OCI-M2 (cell line): Measurements from ENCODE around the gene XCR1.
"Not testable (repeated sequence)": the region's sequence is repeated elsewhere in the genome, so short reads cannot be mapped to it uniquely, and the experiment has no call there.

ENCODE experiments used
- DNase-seq: peaks from one replicate; lab custom pipeline; 2025; ENCODE audit not compliant: unreplicated experiment; lab: John Stamatoyannopoulos, UW

XCR1 gene, protein sequence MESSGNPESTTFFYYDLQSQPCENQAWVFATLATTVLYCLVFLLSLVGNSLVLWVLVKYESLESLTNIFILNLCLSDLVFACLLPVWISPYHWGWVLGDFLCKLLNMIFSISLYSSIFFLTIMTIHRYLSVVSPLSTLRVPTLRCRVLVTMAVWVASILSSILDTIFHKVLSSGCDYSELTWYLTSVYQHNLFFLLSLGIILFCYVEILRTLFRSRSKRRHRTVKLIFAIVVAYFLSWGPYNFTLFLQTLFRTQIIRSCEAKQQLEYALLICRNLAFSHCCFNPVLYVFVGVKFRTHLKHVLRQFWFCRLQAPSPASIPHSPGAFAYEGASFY

DNA sequence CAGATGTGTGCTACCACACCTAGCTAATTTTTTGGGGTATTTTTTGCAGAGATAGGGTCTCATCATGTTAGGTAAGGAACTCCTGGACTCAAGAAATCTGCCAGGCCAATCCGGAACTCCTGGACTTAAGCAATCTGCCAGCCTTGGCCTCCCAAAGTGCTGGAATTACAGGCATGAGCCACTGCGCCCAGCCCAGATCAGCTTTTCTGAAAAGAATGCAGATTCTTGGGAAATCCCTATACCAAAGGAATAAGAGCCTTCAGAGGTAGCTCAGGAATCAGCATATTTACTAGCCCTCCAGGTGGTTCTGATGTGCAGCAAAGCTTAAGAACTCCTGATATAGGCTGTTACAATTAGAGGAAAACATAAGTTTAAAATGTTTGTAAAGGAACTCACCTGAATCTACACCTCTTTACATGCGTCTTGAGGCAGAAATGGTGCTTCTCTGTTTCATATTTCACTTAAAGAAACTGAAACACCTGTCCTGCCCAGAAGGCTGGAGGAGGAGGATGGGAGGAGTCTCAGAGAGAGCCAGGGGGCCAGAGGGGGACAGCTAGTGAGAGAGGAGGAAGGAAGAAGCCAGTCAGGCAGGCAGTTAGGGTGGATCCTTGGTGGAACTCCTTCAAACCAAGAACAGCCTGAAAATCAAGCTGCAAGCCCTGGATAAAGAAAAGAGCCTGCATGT, at the start of gene XCR1:
Gene XCR1 (minus strand): TSS at position 463 of the 685 bp plus-strand sequence. CDS start 5,536 bp downstream, outside the sequence.
- no peak for DNase-seq

DNA sequence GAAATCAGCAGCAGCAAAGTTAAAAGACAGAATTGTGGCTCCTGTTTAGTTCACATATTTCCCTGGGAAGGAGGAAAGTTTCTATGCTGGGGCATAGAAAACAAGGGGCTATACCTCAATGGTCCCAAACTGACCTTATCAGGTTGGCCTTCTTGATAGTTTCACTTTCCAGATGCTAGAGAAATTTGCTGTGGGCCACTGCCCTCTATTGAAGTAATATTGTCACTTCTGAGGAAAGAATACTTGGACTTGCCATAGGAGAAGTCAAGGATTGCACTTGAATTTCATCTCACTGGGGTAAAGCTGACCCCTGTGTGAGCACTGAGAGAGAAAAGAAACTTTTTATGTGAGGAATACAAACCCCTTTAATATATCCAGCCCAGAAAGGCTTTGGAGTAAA, 49.3 kb upstream of the XCR1 start:
- no peak for DNase-seq

DNA sequence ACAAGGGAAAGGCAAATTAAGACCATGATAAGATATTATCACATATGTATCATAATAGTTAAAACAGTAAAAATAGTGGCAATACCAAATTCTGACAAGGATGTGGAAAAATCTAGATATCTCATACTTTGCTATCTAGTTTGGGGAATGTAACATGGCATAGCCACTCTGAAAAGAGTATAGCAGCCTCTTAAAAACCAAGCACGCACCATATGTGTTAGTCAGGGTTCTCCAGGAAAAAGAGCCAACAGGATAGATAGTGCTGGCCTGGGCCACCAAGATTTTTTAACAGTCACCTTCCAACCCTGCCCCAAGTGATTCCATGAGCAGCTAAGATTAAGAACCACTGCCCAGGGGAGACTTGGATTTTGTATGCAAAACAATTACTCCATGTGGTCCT, 48.5 kb upstream of the XCR1 start:
- no peak for DNase-seq

DNA sequence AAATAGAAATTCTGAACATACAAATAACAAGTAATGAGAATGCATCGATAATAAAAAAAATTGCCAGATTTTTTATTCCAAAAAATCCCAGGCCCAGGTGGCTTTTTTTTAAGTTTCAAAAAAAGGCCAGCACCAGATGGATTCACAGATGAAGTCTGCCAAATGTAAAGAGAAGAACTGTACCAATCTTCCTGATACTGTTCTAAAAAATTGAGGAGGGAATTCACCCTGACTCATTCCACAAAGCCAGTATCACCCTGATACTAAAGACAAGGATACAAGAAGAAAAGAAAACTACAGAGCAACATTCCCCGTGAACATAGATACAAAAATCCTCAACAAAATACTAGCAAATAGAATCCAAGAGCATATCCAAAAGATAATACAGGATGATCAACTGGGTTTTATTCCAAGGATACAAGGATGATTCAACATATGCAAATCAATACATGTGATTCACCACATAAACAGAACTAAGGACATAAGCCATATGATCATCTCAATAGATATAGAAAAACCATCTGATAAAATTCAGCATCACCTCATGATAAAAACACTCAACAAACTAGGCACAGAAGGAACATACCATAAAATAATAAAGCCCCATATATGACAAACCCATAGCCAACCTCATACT, 44.1 kb upstream of the XCR1 start:
- no peak for DNase-seq

DNA sequence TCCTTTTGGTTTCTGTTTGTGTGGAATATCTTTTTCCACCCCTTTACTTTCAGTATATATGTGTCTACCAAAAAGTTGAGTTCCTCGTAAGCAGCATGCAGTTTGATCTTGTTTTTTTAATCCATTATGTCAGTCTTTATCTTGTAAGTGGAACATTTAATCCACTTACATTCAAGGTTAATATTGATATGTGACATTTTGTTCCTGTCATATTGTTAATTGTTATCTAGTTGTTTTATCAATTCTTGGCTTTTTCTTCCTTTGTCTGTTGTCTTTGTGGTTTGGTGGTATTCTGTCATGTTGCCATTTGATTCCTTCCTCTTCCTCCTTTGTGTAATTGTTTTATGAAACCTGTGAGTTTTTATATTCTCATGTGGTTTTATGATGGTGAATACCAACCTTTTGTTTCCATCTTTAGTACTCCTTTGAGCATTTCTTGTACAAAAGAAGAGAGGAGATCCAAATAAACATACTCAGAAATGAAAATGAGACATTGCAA, 43.4 kb upstream of the XCR1 start:
- DNase-seq = no peak

DNA sequence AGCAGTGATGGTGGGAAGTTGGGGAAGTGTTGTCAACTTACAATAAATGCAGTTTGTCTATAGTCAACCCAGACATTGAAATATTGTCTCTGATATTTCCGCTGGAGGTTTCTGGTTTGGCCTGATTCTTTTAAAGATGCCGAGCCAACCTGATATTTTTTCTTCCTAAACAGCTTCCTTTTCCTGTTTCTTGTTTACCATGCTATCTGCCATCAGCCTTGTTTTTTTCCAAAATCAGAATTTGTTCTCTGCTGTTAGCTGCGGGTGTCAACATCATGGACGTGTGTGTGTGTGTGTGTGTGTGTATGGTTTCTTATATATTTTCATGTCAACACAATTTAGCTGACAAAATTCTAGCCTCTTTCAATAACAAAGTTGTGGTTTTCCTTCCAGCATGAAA, 41.2 kb upstream of the XCR1 start:
- DNase-seq = no peak

DNA sequence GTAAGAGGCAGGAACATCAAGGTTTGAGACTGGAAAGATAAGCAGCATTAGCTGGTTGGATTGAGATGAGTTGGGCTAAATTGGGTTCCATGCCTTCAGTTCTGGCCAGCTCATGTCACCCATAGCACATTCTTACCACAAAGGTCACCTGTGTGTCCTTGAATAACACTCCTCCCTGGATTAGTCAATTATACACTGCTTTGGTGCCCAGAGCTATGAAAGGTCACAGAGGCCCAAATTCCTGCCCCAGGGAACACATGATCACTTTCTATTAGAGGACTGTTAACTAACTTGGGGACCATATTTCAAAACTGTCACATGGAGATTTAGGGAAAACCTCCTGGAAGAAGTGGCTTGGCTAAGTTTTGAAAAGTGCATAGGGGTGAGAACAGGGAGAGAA, 40.1 kb upstream of the XCR1 start:
- DNase-seq = no peak

DNA sequence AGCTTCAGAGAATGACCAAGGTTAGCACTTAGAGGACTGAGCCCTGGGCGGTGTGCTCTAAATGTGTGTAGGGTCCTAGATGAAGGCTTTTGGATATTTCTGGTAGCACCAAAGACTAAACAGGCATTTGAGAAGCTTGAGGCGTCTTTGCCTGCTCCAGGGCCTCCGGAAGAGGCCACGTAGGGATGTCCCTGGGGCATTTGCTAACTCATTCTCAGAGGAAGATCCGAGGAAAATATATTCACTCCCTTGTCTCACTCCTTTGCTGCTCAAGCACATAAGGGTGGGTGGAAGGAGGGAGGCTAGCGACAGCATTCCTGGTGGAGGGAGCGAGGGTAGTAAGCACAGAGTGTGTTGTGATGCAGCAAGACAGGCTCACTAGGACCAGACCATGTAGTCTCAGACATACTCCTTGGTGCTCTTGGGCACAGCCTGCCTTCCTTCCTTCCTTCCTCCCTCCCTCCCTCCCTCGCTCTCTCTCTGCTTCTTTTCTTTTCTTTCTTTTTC, 38.5 kb upstream of the XCR1 start:
- no peak for DNase-seq

DNA sequence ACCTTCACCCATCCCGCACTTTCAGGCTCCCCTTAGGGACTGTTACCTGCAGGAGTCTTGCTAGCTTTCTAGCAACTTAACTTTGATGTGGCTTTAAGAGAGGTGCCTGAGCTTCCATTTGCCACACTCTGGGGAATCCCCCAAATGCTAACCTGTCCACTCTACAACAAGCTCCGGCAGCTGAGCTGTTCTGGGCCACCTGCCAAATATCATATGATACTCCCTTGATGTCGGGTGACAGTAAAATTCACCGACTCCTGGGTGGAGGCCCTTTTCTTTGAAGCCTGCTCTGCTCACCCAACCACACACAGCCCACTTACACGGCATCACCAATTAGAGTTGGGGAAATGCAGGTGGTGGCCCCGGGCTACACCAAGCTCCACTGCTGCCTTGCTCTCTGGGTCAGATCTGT, 38.0 kb upstream of the XCR1 start:
- DNase-seq = no peak

DNA sequence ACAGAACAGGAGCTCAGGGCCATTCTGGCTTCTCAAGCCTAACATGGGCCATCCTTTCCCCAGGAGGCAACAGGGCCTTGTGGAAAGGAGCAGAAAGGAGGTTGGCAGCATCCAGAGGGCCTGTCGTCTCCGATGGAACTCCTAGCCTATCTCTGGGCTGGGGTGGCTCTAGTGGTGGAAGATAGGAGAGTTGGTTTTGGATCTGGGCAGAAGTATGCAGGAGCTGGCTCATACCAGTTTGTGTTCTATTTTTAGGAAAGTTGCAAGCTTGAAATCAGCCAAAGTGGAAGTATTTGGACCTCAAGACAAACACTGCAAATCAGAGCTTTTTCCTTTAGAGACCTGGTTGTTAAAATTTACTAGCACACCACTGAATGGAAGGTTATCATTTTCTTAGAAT, 35.4 kb upstream of the XCR1 start:
- no peak for DNase-seq

DNA sequence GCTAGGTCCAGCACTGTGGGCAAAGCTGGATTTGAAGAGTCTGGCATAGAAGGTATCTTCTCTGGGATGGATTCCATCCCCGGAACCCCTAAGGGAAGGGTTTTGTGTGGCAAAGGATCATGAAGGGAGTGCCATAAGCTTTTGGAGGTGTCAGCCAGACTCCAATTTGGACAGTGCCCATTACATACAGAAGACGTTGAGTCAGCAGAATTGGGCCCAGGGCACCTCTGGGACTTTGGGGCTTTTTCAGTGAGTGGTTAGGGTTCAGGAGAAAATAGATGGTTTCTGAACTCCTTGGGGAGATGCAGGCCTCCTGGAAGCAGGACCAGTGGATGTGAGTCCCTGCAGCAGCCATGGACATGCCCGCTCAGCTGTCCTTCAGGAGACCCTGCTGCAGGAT, 34.6 kb upstream of the XCR1 start:
- no peak for DNase-seq

DNA sequence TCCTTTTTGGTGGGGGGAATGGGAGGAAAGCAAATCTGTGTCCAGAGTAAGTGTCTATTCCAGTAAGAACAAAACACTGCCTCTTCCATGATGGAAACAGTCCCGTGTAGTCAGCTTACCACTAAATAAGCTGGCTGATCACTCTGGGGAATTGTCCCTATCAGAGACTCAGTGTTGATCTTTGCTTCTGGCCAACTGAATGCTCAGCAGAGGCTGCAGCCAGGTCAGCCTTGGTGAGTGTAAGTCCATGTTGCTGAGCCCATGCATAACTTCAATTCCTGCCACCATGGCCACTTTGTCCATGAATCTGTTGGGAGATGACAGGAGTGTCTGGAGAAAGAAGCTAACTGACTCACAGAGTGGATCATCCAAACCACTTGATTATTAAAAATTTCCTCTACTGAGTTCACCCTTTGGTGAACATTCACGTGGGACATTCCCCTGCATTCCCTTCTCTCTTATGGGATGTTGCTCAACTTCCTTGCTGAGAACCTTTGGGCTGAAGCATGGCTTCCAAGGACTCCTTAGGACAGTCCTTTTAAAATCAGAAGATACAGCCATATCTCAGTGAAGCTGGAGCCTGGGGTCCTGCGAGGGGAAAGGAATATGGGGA, 33.9 kb upstream of the XCR1 start:
- no peak for DNase-seq

DNA sequence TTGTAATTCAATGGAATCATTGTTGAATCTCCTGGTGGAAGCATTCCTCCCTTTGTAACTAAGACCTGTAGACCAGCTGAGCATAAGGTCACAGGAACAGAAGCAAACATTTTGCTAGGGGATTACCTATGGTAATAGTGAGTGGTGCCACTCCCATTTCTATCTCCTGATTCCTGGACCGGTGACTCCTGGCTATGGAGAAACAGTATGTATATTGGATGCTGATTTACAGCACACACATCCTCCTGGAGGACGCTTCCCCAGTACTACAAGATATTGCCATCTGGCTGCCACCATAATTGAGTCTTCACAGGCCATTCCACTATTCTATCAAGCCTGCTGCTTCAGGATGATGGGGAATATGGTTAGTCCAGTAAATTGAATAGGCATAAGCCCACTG, 33.3 kb upstream of the XCR1 start:
- no peak for DNase-seq

DNA sequence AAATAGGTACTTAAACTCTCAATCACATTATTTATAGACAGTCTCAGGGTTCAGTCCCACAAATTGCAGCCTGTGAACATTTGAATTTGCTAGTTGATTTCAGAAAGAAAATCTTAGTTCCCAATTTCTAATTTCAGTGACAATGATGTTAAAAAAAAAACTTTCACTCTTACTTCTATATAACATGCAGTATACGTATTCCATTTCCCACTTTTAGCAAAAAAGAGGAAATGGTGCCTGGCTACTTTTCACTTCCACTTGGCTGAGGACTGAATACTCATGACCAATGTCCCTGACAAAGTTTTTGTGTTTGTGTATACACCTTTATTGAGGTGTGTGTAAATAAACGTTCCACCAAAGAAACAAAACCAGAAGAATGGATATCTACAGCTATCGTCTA, 32.1 kb upstream of the XCR1 start:
- DNase-seq = no peak

DNA sequence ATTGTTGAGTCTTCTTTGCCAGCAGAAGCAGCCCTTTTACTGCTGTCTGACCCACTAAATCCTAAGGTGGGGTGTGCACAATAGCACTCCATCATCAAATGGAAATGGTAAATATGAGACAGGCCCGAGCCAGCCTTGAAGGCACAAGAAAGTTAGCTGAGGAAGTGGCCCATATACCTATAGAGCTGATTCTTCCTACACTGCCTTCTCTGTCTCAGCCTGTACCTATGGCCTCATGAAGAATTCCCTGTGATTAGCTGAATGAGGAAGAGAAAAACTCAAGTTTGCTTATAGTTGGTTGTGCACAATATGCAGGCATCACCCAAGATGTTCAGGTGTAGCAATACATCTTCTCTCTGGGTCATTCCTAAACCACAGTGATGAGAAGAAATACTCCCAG, 31.7 kb upstream of the XCR1 start:
- no peak for DNase-seq

DNA sequence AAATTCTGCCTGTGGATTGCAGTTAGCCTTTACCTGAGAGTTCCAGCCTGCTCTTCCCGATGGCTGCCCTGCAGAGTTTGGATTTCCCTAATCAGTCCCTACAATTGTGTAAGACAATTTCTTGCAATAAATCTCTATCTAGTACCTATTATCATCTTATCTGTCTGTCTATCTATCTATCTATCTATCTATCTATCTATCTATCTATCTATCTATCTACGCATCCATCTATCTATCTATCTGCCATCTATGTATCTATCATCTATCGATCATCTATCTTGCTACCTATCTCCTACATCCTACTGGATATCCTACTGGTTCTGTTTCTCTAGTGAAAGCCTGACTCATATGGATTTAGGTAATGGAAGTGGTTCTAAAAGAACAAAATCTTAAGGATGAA, 30.4 kb upstream of the XCR1 start:
- no peak for DNase-seq

DNA sequence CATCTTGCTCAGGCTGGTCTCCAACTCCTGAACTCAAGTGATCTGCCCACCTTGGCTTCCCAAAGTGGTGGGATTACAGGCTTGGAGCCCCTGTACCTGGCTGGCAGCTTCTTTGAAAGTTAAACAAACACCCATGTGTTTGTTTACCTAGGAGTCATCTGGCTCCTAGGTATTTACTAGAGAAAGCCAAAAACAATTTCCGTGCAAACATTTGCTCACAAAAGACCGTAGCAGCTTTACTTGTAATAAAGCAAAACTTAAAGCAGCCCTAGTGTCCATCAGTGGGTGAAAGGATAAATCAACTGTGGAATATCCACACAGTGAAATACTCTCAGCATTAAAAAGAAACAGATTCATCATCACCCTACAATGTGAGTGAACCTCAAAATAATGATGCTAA, 29.4 kb upstream of the XCR1 start:
- DNase-seq = no peak

DNA sequence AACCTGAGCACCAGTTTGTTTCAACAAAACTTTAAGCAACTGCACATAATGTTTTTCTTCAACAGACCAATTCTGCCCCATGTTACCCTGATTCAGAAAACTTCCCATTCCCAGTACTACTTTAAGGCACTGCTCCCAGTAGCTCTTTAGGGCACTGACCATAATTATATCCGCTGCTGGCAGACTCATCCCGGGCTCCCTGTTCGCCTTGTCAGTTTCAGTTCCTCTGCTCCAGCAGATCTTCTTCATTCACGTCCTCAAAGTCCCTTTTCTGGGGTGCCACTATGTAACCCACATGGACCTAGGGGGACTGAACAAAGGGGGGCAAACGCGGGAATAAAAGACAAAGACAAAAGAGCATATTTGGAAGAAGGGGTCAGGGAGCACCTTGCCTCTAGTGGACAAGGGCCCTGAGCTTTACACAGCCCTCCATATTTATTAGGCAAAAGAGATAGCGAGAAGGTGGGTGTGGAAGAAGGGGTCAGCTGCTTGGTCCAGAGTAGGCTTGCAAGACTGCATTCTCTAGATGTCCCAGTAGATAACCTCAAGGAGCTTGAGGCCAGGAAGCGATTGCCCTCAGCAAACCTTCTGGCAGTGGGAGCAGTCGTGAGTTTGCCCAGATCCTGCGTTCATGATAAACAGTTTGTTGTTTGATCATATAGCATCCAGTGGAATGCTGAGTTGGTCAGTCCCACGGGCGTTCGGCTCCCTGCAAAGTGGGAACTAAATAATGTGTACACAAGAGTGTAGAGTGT, 26.7 kb upstream of the XCR1 start:
- DNase-seq = not testable (repeated sequence)

DNA sequence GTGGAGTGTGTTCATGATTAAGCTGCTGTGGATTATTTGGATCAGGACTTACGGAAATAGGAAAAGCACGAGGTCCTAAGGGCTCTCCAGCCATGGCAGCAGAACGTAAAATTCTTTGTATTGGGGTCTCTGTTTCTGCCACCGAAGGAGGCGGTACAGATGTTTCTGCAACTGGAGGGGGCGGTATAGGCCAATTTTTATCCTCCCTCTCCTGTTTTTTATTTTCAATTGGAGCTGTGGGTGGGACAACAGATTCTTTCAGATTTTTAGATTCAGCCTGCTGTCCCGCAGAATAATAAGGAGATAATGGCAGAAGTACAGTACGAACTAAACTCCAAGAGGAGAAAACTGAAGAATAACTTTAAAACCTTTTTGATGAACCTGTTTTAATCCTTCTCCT, 26.0 kb upstream of the XCR1 start:
- not testable (repeated sequence) for DNase-seq

DNA sequence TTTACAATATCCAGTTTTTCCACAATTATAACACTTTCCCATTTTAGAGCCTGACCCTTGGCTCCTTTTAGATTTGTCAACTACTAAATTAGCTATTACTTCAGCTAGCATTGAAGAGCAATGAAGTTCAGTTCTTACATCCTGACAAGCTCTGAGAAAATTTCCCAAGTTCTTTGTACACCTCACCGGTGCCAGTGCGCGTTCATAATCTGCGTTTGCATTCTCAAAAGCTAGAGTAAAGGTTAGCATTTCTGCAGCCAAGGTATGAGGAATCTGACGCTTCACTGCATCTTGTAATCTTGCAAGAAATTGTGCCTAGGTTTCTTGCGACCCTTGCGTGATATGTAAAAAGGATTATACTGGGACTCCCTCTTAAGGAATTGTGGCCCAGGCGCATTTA, 25.2 kb upstream of the XCR1 start:
- DNase-seq = no peak

DNA sequence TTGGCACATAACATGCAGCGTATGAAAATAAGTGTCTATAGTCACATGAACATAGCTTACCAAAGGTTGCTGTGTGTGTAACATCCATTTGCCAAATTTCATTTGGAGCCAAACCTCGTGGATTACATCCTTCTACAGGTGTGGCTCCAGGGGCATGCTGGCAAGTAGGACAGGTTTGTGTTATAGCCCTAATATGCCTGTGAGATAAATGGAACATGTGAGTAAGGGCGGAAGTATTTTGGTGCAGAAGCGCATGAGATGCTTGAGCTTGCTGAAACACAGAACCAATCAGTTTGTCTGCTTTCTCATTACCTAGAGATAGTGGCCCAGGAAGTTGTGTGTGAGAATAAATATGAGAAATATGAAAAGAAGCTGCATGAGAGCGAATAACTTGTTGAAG, 21.8 kb upstream of the XCR1 start:
- DNase-seq = no peak
